Fibroblast of peridontal ligament (primary cell): ENCODE measurements around the gene ADCY2.

Source experiments
- DNase-seq: peaks from one replicate; pipeline ENCODE4 v3.0.0-alpha.2; 2010; ENCODE audit errors: extremely low read depth

Gene ADCY2

DNA sequence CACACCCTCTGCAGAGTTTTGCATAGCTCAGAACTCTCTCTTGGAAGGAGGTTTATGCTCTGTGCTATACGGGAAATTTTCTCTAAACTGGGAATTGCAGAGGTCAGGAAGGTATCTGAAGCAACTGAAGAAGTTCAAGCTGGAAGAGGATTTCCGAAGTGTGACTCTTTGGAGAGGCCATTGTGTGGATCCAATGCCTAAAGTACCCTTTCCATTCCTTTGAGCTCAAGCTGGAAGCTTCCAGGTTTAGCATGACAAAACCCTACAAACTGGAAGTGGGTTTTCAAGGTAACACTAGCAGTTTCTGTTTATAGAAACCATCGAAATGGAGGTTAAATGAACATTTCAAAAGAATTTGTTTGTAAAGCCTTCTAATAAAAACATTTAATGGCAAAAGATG, 267.9 kb downstream of the ADCY2 start:
- no peak for DNase-seq

DNA sequence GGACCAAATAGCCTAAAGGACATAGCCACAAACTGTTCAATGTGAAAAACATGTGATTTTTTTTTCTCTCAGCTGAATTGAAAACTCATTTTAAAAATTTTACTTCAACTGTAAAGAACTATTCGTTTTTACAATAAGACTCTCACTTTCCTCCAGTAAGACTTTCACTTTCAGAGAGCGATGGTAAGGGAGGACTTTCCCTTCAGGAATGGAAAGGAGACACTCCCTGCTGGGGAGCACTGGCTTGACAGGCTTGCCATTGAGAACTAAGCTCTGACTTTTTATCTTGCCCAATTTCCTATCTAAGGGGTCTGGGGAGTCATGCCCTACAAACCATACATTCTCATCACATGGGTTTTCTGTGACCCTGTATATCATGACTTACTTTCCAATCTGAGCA, 268.3 kb downstream of the ADCY2 start:
- no peak for DNase-seq

DNA sequence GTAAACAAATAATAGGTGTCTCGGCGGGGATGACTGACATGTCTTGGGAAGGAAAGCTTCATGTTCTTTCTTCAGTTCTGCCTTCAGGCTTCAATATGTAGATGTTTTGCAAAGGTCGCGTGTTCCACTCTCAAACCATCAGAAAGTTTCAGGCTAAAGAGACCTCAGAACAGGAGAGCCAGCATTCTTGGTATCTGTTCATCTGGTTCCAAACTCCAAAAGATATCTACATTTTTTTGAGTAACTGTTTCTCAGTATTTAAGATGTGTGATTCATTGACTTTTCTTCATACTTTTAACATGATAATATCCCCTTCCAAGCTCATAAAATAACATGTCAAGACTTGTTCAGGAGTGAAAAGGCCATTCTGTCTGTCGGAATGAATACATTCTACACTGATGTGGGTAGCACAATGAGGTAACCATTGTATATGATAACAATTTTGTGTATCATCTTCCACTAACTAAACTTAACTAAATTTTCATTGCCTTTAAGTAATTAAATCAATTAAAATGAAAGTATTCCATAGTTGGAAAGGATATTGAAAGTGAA, 271.4 kb downstream of the ADCY2 start:
- no peak for DNase-seq

DNA sequence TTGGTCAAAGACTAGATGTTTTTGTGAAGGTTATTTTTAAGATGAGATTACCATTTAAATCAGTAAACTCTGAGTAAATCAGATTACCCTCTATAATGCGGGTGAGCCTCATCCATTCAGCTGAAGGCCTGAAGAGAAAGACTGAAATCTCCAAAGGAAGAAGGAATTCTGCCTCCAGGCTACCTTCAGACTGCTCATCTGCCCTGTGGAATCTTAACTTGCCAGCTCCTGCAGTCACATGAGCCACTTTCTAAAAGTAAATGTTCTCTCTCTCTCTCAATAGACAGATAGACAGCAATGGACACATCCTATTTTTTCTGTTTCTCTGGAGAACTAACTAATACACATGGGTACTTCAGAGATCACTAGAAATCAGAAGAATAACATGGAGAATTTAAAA, 272.2 kb downstream of the ADCY2 start:
- no peak for DNase-seq

DNA sequence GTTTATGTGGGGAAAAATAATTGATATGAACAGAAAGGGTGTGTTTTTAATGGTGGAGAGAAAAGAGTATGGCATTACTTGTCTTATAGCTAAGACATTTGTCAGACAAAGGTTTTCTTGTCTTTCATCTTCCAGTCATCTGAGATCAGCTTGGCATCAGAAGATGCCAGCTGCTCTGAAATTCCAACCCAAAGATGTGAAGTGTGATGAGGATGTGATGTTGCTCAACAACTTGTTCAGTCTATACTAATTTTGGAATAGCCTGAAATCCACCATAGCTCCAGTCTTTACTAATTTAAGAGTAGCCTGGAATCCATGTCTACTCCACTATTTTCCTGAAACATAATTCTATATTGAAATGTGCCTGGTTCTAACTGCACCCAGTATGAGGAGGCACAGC, 272.7 kb downstream of the ADCY2 start:
- DNase-seq = no peak

- DNase-seq = no peak
These were observed 275.5 kb downstream of the ADCY2 start for GRCh38 chr5:7671381-7671993.

DNA sequence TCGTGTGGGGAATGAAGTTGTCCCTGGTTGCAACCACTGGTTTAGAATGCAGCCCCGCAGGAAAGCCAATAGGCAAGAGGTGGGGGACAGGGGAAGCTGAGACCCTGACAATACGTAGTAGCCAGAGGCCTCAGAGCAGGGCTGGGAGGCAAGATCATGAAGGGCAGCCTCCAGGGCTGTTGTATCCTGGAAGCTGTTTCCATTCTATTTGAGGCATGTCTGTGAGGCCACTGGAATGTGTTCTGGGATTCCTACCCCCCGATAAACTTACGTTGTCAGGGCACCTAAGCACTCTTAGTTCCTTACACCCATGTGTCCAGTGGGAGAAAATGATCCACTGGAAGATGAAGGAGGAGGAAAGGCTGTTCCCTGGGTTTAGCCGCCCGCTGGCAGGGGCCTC, 277.7 kb downstream of the ADCY2 start:
- no peak for DNase-seq

DNA sequence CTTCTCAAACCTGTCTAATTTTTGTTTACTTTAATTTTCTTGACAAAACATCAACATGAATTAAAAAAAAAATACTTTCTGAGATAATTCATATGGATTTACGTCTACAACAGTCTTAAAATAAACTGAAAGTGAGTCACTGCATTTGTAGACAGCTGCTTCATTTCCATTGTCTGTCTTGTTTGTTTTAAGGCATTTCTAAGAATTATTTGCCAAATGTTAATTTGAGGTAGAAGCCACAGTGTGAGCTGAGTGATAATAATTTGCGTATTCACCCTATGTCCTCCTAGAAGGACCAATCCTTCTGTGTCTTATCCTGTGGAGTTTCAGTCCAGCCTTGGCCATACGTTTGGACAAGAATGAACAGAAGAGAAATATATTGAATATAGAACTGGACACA, 280.5 kb downstream of the ADCY2 start:
- DNase-seq = no peak

DNA sequence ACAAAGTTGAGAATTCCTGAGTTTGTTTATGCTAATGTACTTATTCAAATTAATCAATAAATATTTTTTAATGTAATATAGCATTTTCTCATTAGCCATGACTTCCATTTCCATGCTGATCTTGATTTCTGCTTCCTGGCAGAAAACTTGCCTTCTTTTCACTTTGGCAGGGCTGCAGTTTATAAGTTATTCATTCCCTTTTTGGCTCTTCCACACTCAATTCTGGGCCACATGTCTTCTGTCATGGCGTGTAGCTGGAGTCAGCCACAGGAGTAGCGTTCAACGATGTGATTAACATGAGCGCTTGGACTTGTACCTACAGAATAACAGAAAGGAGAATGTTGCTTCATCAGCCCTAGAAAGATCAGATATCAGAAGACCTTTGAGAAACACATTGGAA, 282.1 kb downstream of the ADCY2 start:
- no peak for DNase-seq

GRCh38 chr5:7679663-7680062, 283.7 kb downstream of the ADCY2 start:
- no peak for DNase-seq

- no peak for DNase-seq
These were observed 284.3 kb downstream of the ADCY2 start for GRCh38 chr5:7680260-7680659.

DNA sequence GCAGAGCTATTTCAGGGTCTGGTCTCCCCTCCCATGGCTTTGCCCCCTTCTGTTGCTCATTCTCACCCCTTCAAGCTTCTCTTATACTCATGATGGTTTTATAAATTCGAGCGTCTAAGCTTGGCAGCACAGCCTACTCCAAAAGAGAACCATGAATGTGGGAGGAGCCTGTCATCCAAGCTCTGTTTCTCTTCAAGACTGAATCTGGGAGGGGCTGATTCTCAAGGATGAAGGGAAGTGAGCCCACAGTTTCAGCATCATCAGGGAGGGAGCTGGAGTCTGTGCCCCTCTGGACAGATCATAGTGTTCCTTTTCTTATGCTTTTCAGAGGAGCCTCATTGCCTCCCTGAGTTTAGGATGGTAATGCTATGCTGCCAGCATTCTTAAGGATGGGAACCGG, 286.4 kb downstream of the ADCY2 start:
- no peak for DNase-seq

- no peak for DNase-seq
These were observed 287.8 kb downstream of the ADCY2 start for GRCh38 chr5:7683753-7684152.

DNA sequence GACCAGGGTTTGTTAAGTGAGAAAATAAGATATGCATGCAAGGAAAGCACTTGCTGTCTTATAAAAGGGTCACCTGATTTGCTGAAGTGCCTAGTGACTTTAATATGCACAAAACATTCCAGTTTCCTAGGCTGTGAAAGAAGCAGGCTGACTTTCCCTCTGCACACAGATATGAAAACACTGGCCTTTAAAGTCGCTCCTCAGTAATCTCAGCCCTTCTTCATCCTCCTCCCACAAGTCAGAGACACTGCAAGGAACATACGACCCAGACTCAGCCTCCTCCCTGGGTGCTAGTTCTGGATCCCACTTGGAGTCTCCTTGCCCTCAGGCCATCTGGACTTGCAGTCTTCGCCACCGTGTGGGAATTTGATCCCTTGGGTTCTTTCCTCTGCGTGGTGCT, 288.9 kb downstream of the ADCY2 start:
- DNase-seq = no peak

DNA sequence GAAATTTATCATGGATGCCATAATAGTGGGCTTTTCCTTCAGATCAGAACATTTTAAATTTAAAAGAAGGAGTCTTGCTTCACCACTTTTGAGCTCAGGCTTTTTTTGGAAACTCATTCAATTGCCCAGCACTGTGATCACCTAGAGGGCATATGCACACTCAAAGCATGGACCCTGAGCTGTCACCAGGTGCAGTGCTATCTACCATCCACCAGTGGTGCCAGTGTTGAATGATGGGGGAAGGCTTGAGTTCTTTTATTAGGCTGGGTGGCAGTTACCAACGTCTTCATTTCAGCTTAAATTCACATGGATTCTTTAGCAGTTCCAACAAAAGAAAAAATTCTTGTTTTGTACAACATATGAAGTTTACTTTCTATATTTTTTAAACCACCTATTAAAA, 290.9 kb downstream of the ADCY2 start:
- DNase-seq = no peak

- DNase-seq = no peak
These were observed 294.6 kb downstream of the ADCY2 start for GRCh38 chr5:7690557-7690956.

GRCh38 chr5:7705261-7705660, 309.3 kb downstream of the ADCY2 start:
- no peak for DNase-seq

GRCh38 chr5:7705736-7706135, 309.8 kb downstream of the ADCY2 start:
- DNase-seq = no peak

GRCh38 chr5:7706256-7706655, 310.3 kb downstream of the ADCY2 start:
- DNase-seq = no peak

DNA sequence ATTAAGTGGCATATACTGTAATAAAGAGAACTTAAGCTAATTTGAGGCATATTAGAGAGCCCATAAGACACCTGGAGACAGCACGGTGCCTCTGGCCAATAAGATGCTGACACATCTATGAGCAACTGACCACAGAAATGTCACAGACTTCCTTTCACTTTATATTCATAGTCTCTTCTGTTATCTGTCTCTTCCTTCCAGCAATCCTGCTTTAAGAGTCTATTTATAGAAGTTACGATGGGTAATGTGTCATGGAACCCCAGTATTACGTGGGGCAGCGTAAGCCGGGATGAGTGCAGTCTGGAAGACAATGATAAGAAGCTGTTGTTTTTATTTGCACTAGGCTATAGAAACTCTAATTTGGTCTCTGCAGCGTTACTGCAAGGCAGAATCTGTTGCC, 318.2 kb downstream of the ADCY2 start:
- DNase-seq = no peak

GRCh38 chr5:7714697-7715096, 318.8 kb downstream of the ADCY2 start:
- no peak for DNase-seq

- no peak for DNase-seq
These were observed 321.8 kb downstream of the ADCY2 start for GRCh38 chr5:7717691-7718090.

- no peak for DNase-seq
These were observed 332.1 kb downstream of the ADCY2 start for GRCh38 chr5:7728076-7728475.

DNA sequence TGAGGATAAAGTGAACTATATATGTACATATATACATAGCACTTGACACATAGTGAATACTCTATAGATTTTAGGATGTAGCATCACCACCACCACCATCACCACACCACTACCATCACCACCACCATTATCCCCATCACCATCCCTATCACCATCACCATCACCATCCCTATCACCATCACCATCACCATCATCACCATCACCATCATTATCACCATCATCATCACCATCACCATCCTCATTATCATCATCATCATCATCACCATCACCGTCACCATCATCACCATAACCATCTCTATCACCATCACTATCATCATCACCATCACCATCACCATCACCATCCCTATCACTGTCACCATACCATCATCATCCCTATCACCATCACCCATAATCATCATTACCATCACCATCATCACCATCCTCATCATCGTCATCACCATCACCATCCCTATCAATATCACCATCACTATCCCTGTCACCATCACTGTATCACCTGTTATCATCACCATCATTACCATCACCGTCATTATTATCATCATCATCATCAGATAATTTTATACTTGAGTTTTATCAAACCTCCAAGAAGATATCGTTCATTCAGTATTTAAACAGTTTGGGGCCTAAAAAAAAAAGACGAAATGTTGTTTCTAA, 345.6 kb downstream of the ADCY2 start:
- no peak for DNase-seq
